ENCODE results near the gene CNPY1. TPM values are rescaled to one million over a fixed set of nuclear protein-coding genes. Genes with fewer than 3 reads are reported as not detected.

The CNPY1 gene
- total and polyA plus RNA-seq, 2 of the 8 experiments (the other 6 are each of a cell fraction or from before 2014, with no cell fraction given) = not detected

- Histone ChIP-seq H3K36me3 (ENCODE audit: control insufficient read depth in 2 of 4, insufficient read depth in 4 of 4, low read length in 3 of 4) (no peaks in the 10 kb centered on the region), H3K9me3 (ENCODE audit: insufficient read depth in 2 of 2, low read depth in 1 of 2, low read length in 1 of 2) (no peaks in the 10 kb centered on the region), H3K4me2 (ENCODE audit: insufficient read depth in 1 of 2, low read depth in 2 of 2, low read length in 2 of 2) (no peak overlapping the region), H3K14ac (ENCODE audit: insufficient read length) (no peak overlapping the region), H2BK12ac (ENCODE audit: low read depth, low read length) (no peak overlapping the region), H3K4ac (replicated peaks; ENCODE audit: insufficient read length, low read depth, low read length) (no peak overlapping the region), H3K23ac (ENCODE audit: insufficient read length) (no peak overlapping the region), H3K56ac (replicated peaks; ENCODE audit: insufficient read length, low read depth, low read length) (no peak overlapping the region), H2BK15ac (ENCODE audit: low read length) (no peak overlapping the region), H4K5ac (ENCODE audit: insufficient read length, low read depth, low read length) (no peak overlapping the region), H3K79me1 (ENCODE audit: low read depth, low read length) (no peaks in the 10 kb centered on the region), H3K27ac (ENCODE audit: low read depth, low read length) (no peak overlapping the region), H2BK120ac (replicated peaks; ENCODE audit: low read depth, low read length) (no peak overlapping the region), H3K79me2 (ENCODE audit: control insufficient read depth in 1 of 2, insufficient read depth in 2 of 2, low read length in 2 of 2) (no peaks in the 10 kb centered on the region), H3K18ac (ENCODE audit: extremely low read depth, low read length) (no peak overlapping the region), H3K23me2 (ENCODE audit: low read depth, low read length) (no peaks in the 10 kb centered on the region), H2AK5ac (ENCODE audit: low read depth, low read length) (no peak overlapping the region), H3K27me3 (replicated peaks in 1 of 4; ENCODE audit: control insufficient read depth in 3 of 4, extremely low read depth in 1 of 4, insufficient read depth in 3 of 4, low read length in 3 of 4) (peaks cover 14 to 74% (median 52%) of the 10 kb centered on the region in 4 experiments), H4K8ac (ENCODE audit: extremely low read depth, insufficient read depth, low read length) (no peak overlapping the region), H2BK5ac (ENCODE audit: low read depth, low read length) (no peak overlapping the region), H2AFZ (ENCODE audit: low read length) (no peak overlapping the region), H3K4me1 (replicated peaks in 1 of 4; ENCODE audit: control insufficient read depth in 3 of 4, insufficient read depth in 4 of 4, low read length in 3 of 4) (no peaks in the 10 kb centered on the region; a peak in 1 of 7 replicates), H4K20me1 (replicated peaks in 1 of 2; ENCODE audit: control insufficient read depth in 1 of 2, insufficient read depth in 2 of 2, low read length in 2 of 2) (peaks cover 0 to 5% of the 10 kb centered on the region in 2 experiments), H4K91ac (replicated peaks; ENCODE audit: insufficient read length, low read length) (no peak overlapping the region), H3K4me3 (ENCODE audit: extremely low read depth in 1 of 4, insufficient read depth in 2 of 4, low read depth in 3 of 4, low read length in 4 of 4) (no peak overlapping the region), H3K9ac (replicated peaks in 1 of 4; ENCODE audit: extremely low read depth in 1 of 4, low read depth in 3 of 4, low read length in 3 of 4) (no peak overlapping the region), H2BK20ac (ENCODE audit: low read length) (no peak overlapping the region)
- ChIA-PET POLR2A (ENCODE audit: partially characterized antibody) (no interaction called here), CTCF (ENCODE audit: partially characterized antibody) (no interaction called here)
- no peak for DNase-seq (ENCODE audit: low read depth in 1 of 2, low spot score in 2 of 2)
- TF ChIP-seq TBP (IDR thresholded peaks at IDR 0.05; ENCODE audit: low read depth, low read length) (no peak), NRF1 (IDR thresholded peaks at IDR 0.05; ENCODE audit: low read depth, low read length) (no peak), USF2 (IDR thresholded peaks at IDR 0.05; ENCODE audit: low read length) (no peak), TEAD4 (IDR thresholded peaks at IDR 0.05; ENCODE audit: low read depth, low read length) (no peak), MAFK (IDR thresholded peaks at IDR 0.05; ENCODE audit: low read depth, low read length) (no peak), RNF2 (IDR thresholded peaks at IDR 0.05; ENCODE audit: borderline replicate concordance, low read depth, low read length, missing control alignments, poor library complexity, severe bottlenecking) (no peak), GABPA (IDR thresholded peaks at IDR 0.05; ENCODE audit: borderline replicate concordance, insufficient read depth, low read length) (no peak), RBBP5 (IDR thresholded peaks at IDR 0.05; ENCODE audit: borderline replicate concordance, low read depth, low read length) (no peak), SP2 (IDR thresholded peaks at IDR 0.05; ENCODE audit: low read length) (no peak)
- TF ChIP-seq, protein P1, sequence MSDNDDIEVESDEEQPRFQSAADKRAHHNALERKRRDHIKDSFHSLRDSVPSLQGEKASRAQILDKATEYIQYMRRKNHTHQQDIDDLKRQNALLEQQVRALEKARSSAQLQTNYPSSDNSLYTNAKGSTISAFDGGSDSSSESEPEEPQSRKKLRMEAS (IDR thresholded peaks at IDR 0.05) = no peak
- 90% methylated on average over 12 of the region's 12 CpGs; no CpG with 5 or more reads in 1 of the 2 experiments for WGBS, 2 experiments (ENCODE audit: extremely low coverage in 1 of 2, insufficient coverage in 1 of 2, insufficient read length in 1 of 2, insufficient replicate concordance in 2 of 2, low coverage in 1 of 2, low lambda C conversion rate in 2 of 2, missing lambda C conversion rate in 1 of 2)
- FAIRE-seq = no peak
Measured at GRCh38 chr7:155516466-155516865, 29.9 kb downstream of the CNPY1 start.

All from H1 (cell line).